Kidney (tissue), 14 donors: ENCODE measurements around the gene CTSC. TPM values are rescaled to one million over a fixed set of nuclear protein-coding genes. Genes with fewer than 3 reads are reported as not detected.
A peak's percentile ranks its signal among the peaks of the same experiment; 100 is the strongest.

Experiments
- DNase-seq, 5 donors: peaks; one replicate each; pipeline ENCODE4 v3.0.0-alpha.2; 2013 to 2020
- FAIRE-seq: peaks from 2 replicates; lab custom pipeline; 2012; peaks lifted over from hg19 to GRCh38; lab: Jason Lieb, UNC
- H3K27ac ChIP-seq, 2 donors: one replicate each; pipeline ENCODE4 v1.7.0; 2013; ENCODE audit warnings: low read depth in 2 of 2, low read length in 2 of 2, inconsistent platforms in 1 of 2
- H3K27me3 ChIP-seq: one replicate; pipeline ENCODE4 v1.7.1; 2013; ENCODE audit warnings: low read length, inconsistent platforms; ENCODE audit not compliant: control insufficient read depth, insufficient read depth
- H3K36me3 ChIP-seq, 3 donors: one replicate each; pipeline versions ENCODE4 v1.7.0 to v1.7.1; 2013; ENCODE audit warnings: low read length in 3 of 3, control low read depth in 1 of 3, inconsistent platforms in 1 of 3; ENCODE audit not compliant: insufficient read depth in 3 of 3, control insufficient read depth in 2 of 3
- H3K4me1 ChIP-seq, 3 donors: one replicate each; pipeline versions ENCODE4 v1.7.0 to v1.7.1; 2013; ENCODE audit warnings: low read length in 3 of 3, inconsistent platforms in 1 of 3, low read depth in 1 of 3; ENCODE audit not compliant: control insufficient read depth in 2 of 3, insufficient read depth in 2 of 3
- H3K4me3 ChIP-seq, 3 donors: one replicate each; pipeline versions ENCODE4 v1.7.0 to v1.8.1; 2013; ENCODE audit warnings: low read length in 3 of 3, control low read depth in 1 of 3, inconsistent platforms in 1 of 3
- H3K9ac ChIP-seq, 3 donors: one replicate each; pipeline versions ENCODE4 v1.7.0 to v1.7.1; 2013; ENCODE audit warnings: low read length in 3 of 3, control low read depth in 1 of 3, inconsistent platforms in 1 of 3
- H3K9me3 ChIP-seq, 3 donors: one replicate each; pipeline versions ENCODE4 v1.7.0 to v1.7.1; 2013; ENCODE audit warnings: low read length in 3 of 3, control low read depth in 1 of 3, inconsistent platforms in 1 of 3; ENCODE audit not compliant: control insufficient read depth in 2 of 3, insufficient read depth in 1 of 3
- CTCF ChIP-seq: IDR thresholded peaks from 3 replicates; pipeline ENCODE4 v1.5.1; 2012; ENCODE audit warnings: mild to moderate bottlenecking, moderate library complexity, borderline replicate concordance; ENCODE audit not compliant: insufficient read depth; ENCODE audit errors: extremely low read depth
- intact Hi-C: fragments of 100-400 bp; cut with DNase I; formaldehyde crosslinking; loops from one replicate; pipeline ENCODE4 v1.11.1; 2022
- polyA plus RNA-seq: library from polyadenylated mRNA; stranded (reverse); fragments of 350-450 nt; fragmentation: Illumina TruSeq; extraction: RNeasy Lipid Tissue Mini Kit (QIAGEN cat#74804); gene quantifications from one replicate; pipeline ENCODE4 v1.2.3, GENCODE V29; 2014; ENCODE audit warnings: low read depth, low replicate concordance; ENCODE audit not compliant: insufficient read depth
- total RNA-seq: library from RNA; stranded (reverse); fragmentation: NEBNext Ultra II Directional; extraction: Animal tissue kit (Norgen Biotek cat#: 25700); gene quantifications from one replicate; pipeline ENCODE4 v1.2.1, GENCODE V29; 2021
- donor health status: control.
- donor health status: control.
- donor health status: control.
- donor health status: control.
- donor health status: control.
- donor health status: DM: yes; HTN: yes; CAD: no.
- donor health status: Normal renal cell carcinoma (clear cell type).

The CTSC gene
- total and polyA plus RNA-seq, 2 donors from 2014 or later = 187 to 191 TPM

GRCh38 chr11:88363648-88364065 is 26.1 kb upstream of the CTSC start:
- H3K27ac ChIP-seq = no peak overlapping the region
- H3K9ac ChIP-seq = no peak overlapping the region
- H3K4me3 ChIP-seq = no peak overlapping the region
- FAIRE-seq = no peak
- TF ChIP-seq CTCF = no peak
- no peak for DNase-seq
- peaks cover 0 to under 1% (median 0%) of the 10 kb centered on the region in 3 donors for H3K4me1 ChIP-seq
- H3K27me3 ChIP-seq = no peaks in the 10 kb centered on the region
- no peaks in the 10 kb centered on the region for H3K36me3 ChIP-seq
- intact Hi-C loops = no loop called here
- H3K9me3 ChIP-seq = no peaks in the 10 kb centered on the region

GRCh38 chr11:88363004-88363403 is 25.5 kb upstream of the CTSC start:
- no peaks in the 10 kb centered on the region for H3K9me3 ChIP-seq
- TF ChIP-seq CTCF = no peak
- H3K27ac ChIP-seq = no peak overlapping the region
- H3K27me3 ChIP-seq = no peaks in the 10 kb centered on the region
- no peak overlapping the region for H3K9ac ChIP-seq
- no peak overlapping the region for H3K4me3 ChIP-seq
- intact Hi-C loops = no loop called here
- H3K4me1 ChIP-seq = peaks cover 0 to 3% (median 0%) of the 10 kb centered on the region in 3 donors
- DNase-seq = no peak
- H3K36me3 ChIP-seq = no peaks in the 10 kb centered on the region
- FAIRE-seq = no peak

- DNase-seq = no peak
- peaks cover 0 to 13% (median 4%) of the 10 kb centered on the region in 3 donors for H3K4me1 ChIP-seq
- peak; percentile 90 for FAIRE-seq
- no peaks in the 10 kb centered on the region for H3K27me3 ChIP-seq
- H3K9me3 ChIP-seq = no peaks in the 10 kb centered on the region
- no peak overlapping the region for H3K9ac ChIP-seq
- intact Hi-C loops = no loop called here
- no peak for TF ChIP-seq CTCF
- H3K4me3 ChIP-seq = peak overlapping the region in 1 of 3 donors; percentile 15
- H3K36me3 ChIP-seq = no peaks in the 10 kb centered on the region
- peak overlapping the region; percentile 26 to 30 for H3K27ac ChIP-seq
Observed at GRCh38 chr11:88360141-88360540, 22.6 kb upstream of the CTSC start.

- Histone ChIP-seq H3K4me1 (peaks cover 0 to 13% (median 4%) of the 10 kb centered on the region in 3 donors), H3K27me3 (no peaks in the 10 kb centered on the region), H3K27ac (no peak overlapping the region), H3K9me3 (no peaks in the 10 kb centered on the region), H3K9ac (no peak overlapping the region), H3K4me3 (no peak overlapping the region), H3K36me3 (no peaks in the 10 kb centered on the region)
- TF ChIP-seq CTCF = no peak
- no peak for DNase-seq
- FAIRE-seq = no peak
- intact Hi-C loops = no loop called here
Observed at GRCh38 chr11:88359541-88359940, 22.0 kb upstream of the CTSC start.
